Heart right ventricle (tissue), 16 donors: ENCODE data around the gene SYCP2. TPM values are rescaled to one million over a fixed set of nuclear protein-coding genes. Genes with fewer than 3 reads are reported as not detected.

Experiments used
- ATAC-seq, 8 donors: fragments of 200-7000 bp; cut with Tn5 transposase; one replicate each; pipeline ENCODE4 v1.9.1; 2020; ENCODE audit warnings: mild to moderate bottlenecking in 8 of 8, moderate library complexity in 8 of 8, moderate number of reproducible peaks in 1 of 8
- DNase-seq, 2 donors: peaks; one replicate each; pipeline ENCODE4 v3.0.0-alpha.2; 2020
- H3K27ac ChIP-seq, 10 donors: fragments of 200-600 bp; sonication (generic) in 2 of 10; one replicate each; pipeline versions ENCODE4 v1.5.0 to v1.8.0; 2020 to 2022; ENCODE audit warnings: mild to moderate bottlenecking in 3 of 10
- H3K27me3 ChIP-seq, 7 donors: fragments of 200-600 bp; one replicate each; pipeline ENCODE4 v1.8.0; 2021 to 2022; ENCODE audit warnings: mild to moderate bottlenecking in 2 of 7
- H3K36me3 ChIP-seq, 9 donors: fragments of 200-600 bp; sonication (generic) in 1 of 9; one replicate each; pipeline versions ENCODE4 v1.5.0 to v1.8.0; 2020 to 2022; ENCODE audit warnings: mild to moderate bottlenecking in 2 of 9
- H3K4me1 ChIP-seq, 9 donors: fragments of 200-600 bp; sonication (generic) in 1 of 9; one replicate each; pipeline versions ENCODE4 v1.5.0 to v1.8.0; 2020 to 2022; ENCODE audit warnings: mild to moderate bottlenecking in 4 of 9
- H3K4me3 ChIP-seq, 10 donors: fragments of 200-600 bp; sonication (generic) in 2 of 10; one replicate each; pipeline versions ENCODE4 v1.5.0 to v1.8.0; 2020 to 2022; ENCODE audit warnings: mild to moderate bottlenecking in 7 of 10, moderate library complexity in 2 of 10
- H3K9me3 ChIP-seq, 11 donors: fragments of 200-600 bp in 10 of 11; sonication (generic) in 2 of 11; one replicate each; pipeline versions ENCODE4 v1.5.0 to v1.8.0; 2013 to 2022; ENCODE audit warnings: mild to moderate bottlenecking in 2 of 11, control low read depth in 1 of 11, moderate library complexity in 1 of 11
- CTCF ChIP-seq, 9 donors: fragments of 200-600 bp; sonication (generic) in 2 of 9; IDR thresholded peaks; one replicate each; pipeline versions ENCODE4 v1.5.0 to v1.8.0; 2021 to 2022; ENCODE audit warnings: antibody characterized with exemption in 9 of 9, mild to moderate bottlenecking in 5 of 9, moderate library complexity in 1 of 9
- whole genome bisulfite sequencing, 2 donors: extraction: QIAGEN DNeasy Blood & Tissue Kit; methylation state at CpG; one replicate each; pipeline ENCODE4 v1.1.7; 2013; ENCODE audit warnings: inconsistent platforms in 1 of 2; 5-methylcytosine and 5-hydroxymethylcytosine counted together
- intact Hi-C, 10 donors: fragments of 100-400 bp; cut with DNase I; formaldehyde crosslinking; loops; one replicate each; pipeline versions ENCODE4 v1.11.1 to v1.14.2; 2022
- polyA plus RNA-seq, 2 donors: library from polyadenylated mRNA; stranded (reverse); fragments of 200-250 nt; gene quantifications; one replicate each; pipeline ENCODE4 v1.2.3, GENCODE V29; 2013
- total RNA-seq, 10 donors: library from RNA; stranded (reverse); fragmentation: NEBNext Ultra II Directional in 3 of 10; extraction: Animal tissue kit (Norgen Biotek cat#: 25700) in 3 of 10; gene quantifications; one replicate each; pipeline versions ENCODE4 v1.2.1 to v1.2.4, GENCODE V29; 2021 to 2023
- donor health status: Arrhythmogenic right ventricular cardiomyopathy.
- donor health status: ischemic (EF 13 %, LVEDD 7.1; RV severe dilation, severe dysfunction).
- donor health status: healthy with polysubstance abuse.
- donor health status: DM: no; HTN: yes; CAD: no.
- donor health status: DM: no; HTN: no; CAD: no.
- donor health status: ischemic (EF 25% LVEDD 6.9; RV normal size, moderate dysfunction).
- donor health status: ischemic (EF 25% LVEDD 5.7; RV mildly dilated, moderate dysfunction).
- donor health status: healthy.
- donor health status: DM: yes; HTN: yes; CAD: no.
- donor health status: Ischemic cardiomyopathy.
- donor health status: ischemic (EF 35%, LVEDD 5.7; RV mildly dilated, moderate dysfunction).
- donor health status: nonischemic (EF 11% LVEDD 7.7; RV severe dilation, severe dysfunction).
- donor health status: DM: yes; HTN: yes; CAD: no.
- donor health status: PGD.
- donor health status: ischemic (EF 29% LVEDD 5.4; RV normal size, mild dysfunction).
- donor health status: nonischemic (EF 23%, LVEDD 6.1; RV moderate dilation, normal function).

Gene SYCP2
- total and polyA plus RNA-seq, 12 donors, result 0.45 to 7.5 (median 0.93) TPM

DNA sequence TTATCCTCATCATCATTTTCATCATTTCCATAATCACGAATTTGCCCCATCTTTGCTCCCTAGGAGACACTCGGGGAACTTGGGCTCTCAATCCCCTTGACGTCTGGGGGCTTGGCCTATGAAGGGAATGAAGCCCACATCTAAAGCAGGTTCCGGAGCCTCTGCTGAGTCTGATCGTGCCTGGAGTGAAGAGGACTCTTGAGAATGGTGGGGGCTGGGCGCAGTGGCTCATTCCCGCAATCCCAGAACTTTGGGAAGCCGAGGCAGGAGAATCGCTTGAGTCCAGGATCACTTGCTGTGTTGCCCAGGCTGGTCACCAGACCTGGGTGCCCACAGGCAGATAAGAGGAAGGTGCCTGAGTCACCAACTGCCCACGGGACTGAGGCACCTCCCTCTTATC lies 114.5 kb downstream of the SYCP2 start:
- Histone ChIP-seq H3K4me3 (no peak overlapping the region), H3K4me1 (peaks cover 3 to 20% (median 12%) of the 10 kb centered on the region in 9 donors), H3K9me3 (no peaks in the 10 kb centered on the region), H3K36me3 (no peaks in the 10 kb centered on the region), H3K27me3 (peaks cover 0 to 4% (median 0%) of the 10 kb centered on the region in 7 donors), H3K27ac (no peak overlapping the region)
- ATAC-seq, result no peak
- WGBS, 2 donors, result 89 to 91% methylated on average over 10 of the region's 10 CpGs
- no peak for DNase-seq
- intact Hi-C loops, result no loop called here
- TF ChIP-seq CTCF (IDR thresholded peaks at IDR 0.05), result no peak

GRCh38 chr20:59817846-59818615 lies 115.4 kb downstream of the SYCP2 start:
- DNase-seq (no peak), ATAC-seq (no peak)
- intact Hi-C loops, result no loop called here
- H3K36me3 ChIP-seq, result no peaks in the 10 kb centered on the region
- TF ChIP-seq CTCF (IDR thresholded peaks at IDR 0.05), result no peak
- H3K27ac ChIP-seq, result no peak overlapping the region
- H3K4me3 ChIP-seq, result no peak overlapping the region
- 73 to 81% methylated on average over 14 of the region's 14 CpGs for WGBS, 2 donors
- H3K4me1 ChIP-seq, result peaks cover 0 to 16% (median 7%) of the 10 kb centered on the region in 9 donors
- no peaks in the 10 kb centered on the region for H3K9me3 ChIP-seq
- peaks cover 0 to 4% (median 0%) of the 10 kb centered on the region in 7 donors for H3K27me3 ChIP-seq

GRCh38 chr20:59817406-59817805 lies 116.0 kb downstream of the SYCP2 start:
- peaks cover 0 to 3% (median 0%) of the 10 kb centered on the region in 7 donors for H3K27me3 ChIP-seq
- DNase-seq (no peak), ATAC-seq (no peak)
- no peak overlapping the region for H3K4me3 ChIP-seq
- no peaks in the 10 kb centered on the region for H3K36me3 ChIP-seq
- H3K9me3 ChIP-seq, result no peaks in the 10 kb centered on the region
- H3K4me1 ChIP-seq, result peaks cover 0 to 16% (median 7%) of the 10 kb centered on the region in 9 donors
- 82 to 85% methylated on average over 4 of the region's 4 CpGs for WGBS, 2 donors
- intact Hi-C loops, result no loop called here
- TF ChIP-seq CTCF (IDR thresholded peaks at IDR 0.05), result no peak
- H3K27ac ChIP-seq, result no peak overlapping the region

- DNase-seq, result no peak
- H3K4me1 ChIP-seq, result peaks cover 0 to 13% (median 7%) of the 10 kb centered on the region in 9 donors
- 60 to 87% methylated on average over 4 of the region's 4 CpGs for WGBS, 2 donors
- intact Hi-C loops, result no loop called here
- ATAC-seq, result no peak
- peaks cover 0 to 6% (median 0%) of the 10 kb centered on the region in 7 donors for H3K27me3 ChIP-seq
- H3K9me3 ChIP-seq, result no peaks in the 10 kb centered on the region
- no peak for TF ChIP-seq CTCF (IDR thresholded peaks at IDR 0.05)
- H3K4me3 ChIP-seq, result no peak overlapping the region
- no peak overlapping the region for H3K27ac ChIP-seq
- H3K36me3 ChIP-seq, result no peaks in the 10 kb centered on the region
These were observed 117.2 kb downstream of the SYCP2 start for GRCh38 chr20:59816146-59816738.
